ENCODE data around the gene ARHGAP32. TPM values are rescaled to one million over a fixed set of nuclear protein-coding genes. Genes with fewer than 3 reads are reported as not detected.

Gene ARHGAP32
- total RNA-seq, 1 donor from 2014 or later = 4.2 TPM

GRCh38 chr11:129119036-129119435 lies 73.1 kb downstream of the ARHGAP32 start:
- no peak for DNase-seq (ENCODE audit: low read depth)
- no peak for TF ChIP-seq CTCF (conservative IDR thresholded peaks at IDR 0.05; ENCODE audit: low read depth, low read length)
- no peak overlapping the region for H3K4me3 ChIP-seq (ENCODE audit: low read depth, low read length)

GRCh38 chr11:129117595-129118350 lies 74.4 kb downstream of the ARHGAP32 start:
- DNase-seq (ENCODE audit: low read depth) = peak; percentile 7
- H3K4me3 ChIP-seq (ENCODE audit: low read depth, low read length) = no peak overlapping the region
- peak; percentile 96 for TF ChIP-seq CTCF (conservative IDR thresholded peaks at IDR 0.05; ENCODE audit: low read depth, low read length)

GRCh38 chr11:129115652-129116586 lies 76.2 kb downstream of the ARHGAP32 start:
- no peak for TF ChIP-seq CTCF (conservative IDR thresholded peaks at IDR 0.05; ENCODE audit: low read depth, low read length)
- DNase-seq (ENCODE audit: low read depth) = peak; percentile 12
- H3K4me3 ChIP-seq (ENCODE audit: low read depth, low read length) = no peak overlapping the region

GRCh38 chr11:129109701-129110100 lies 82.4 kb downstream of the ARHGAP32 start:
- no peak overlapping the region for H3K4me3 ChIP-seq (ENCODE audit: low read depth, low read length)
- TF ChIP-seq CTCF (conservative IDR thresholded peaks at IDR 0.05; ENCODE audit: low read depth, low read length) = no peak
- no peak for DNase-seq (ENCODE audit: low read depth)

GRCh38 chr11:129106788-129107187 lies 85.3 kb downstream of the ARHGAP32 start:
- no peak for DNase-seq (ENCODE audit: low read depth)
- TF ChIP-seq CTCF (conservative IDR thresholded peaks at IDR 0.05; ENCODE audit: low read depth, low read length) = no peak

GRCh38 chr11:129102756-129103155 lies 89.4 kb downstream of the ARHGAP32 start:
- no peak overlapping the region for H3K4me3 ChIP-seq (ENCODE audit: low read depth, low read length)
- TF ChIP-seq CTCF (conservative IDR thresholded peaks at IDR 0.05; ENCODE audit: low read depth, low read length) = no peak
- no peak for DNase-seq (ENCODE audit: low read depth)

More at GRCh38 chr11:129106788-129107187, 85.3 kb downstream of the ARHGAP32 start:
- no peak overlapping the region for H3K4me3 ChIP-seq (ENCODE audit: low read depth, low read length)

Data from epithelial cell of proximal tubule (primary cell).